Activated CD4-positive, alpha-beta T cell treated with anti-CD3 and anti-CD28 coated beads for 36 hours (primary cell): ENCODE results near the gene CLDN24. TPM values are rescaled to one million over a fixed set of nuclear protein-coding genes. Genes with fewer than 3 reads are reported as not detected.

Source experiments
- ATAC-seq: fragments of 200-7000 bp; cut with Tn5 transposase; one replicate; pipeline ENCODE4 v1.10.0; 2021; ENCODE audit warnings: mild to moderate bottlenecking, moderate library complexity
- CTCF ChIA-PET: fragments of 350-600 bp; sonication (Branson Sonifier 250); formaldehyde crosslinking; loops from one replicate; lab custom pipeline; 2021; ENCODE audit warnings: antibody characterized with exemption; lab: Charles Lee
- POLR2A ChIA-PET: fragments of 350-600 bp; sonication (Branson Sonifier 250); formaldehyde crosslinking; loops from one replicate; lab custom pipeline; 2021; ENCODE audit warnings: antibody characterized with exemption, inconsistent platforms; lab: Charles Lee
- DNase-seq: peaks from one replicate; pipeline ENCODE4 v3.0.0-alpha.2; 2020
- H3K27ac Mint-ChIP-seq: one replicate; pipeline ENCODE4 v1.8.0; 2021; ENCODE audit warnings: mixed read lengths
- H3K27me3 Mint-ChIP-seq: one replicate; pipeline ENCODE4 v1.8.0; 2021; ENCODE audit warnings: mixed read lengths
- H3K36me3 Mint-ChIP-seq: one replicate; pipeline ENCODE4 v1.8.0; 2021; ENCODE audit warnings: low read depth, mixed read lengths
- H3K4me1 Mint-ChIP-seq: one replicate; pipeline ENCODE4 v1.8.0; 2021; ENCODE audit warnings: mixed read lengths
- H3K4me3 Mint-ChIP-seq: one replicate; pipeline ENCODE4 v1.8.0; 2021; ENCODE audit warnings: mild to moderate bottlenecking, moderate library complexity, mixed read lengths
- H3K9me3 Mint-ChIP-seq: one replicate; pipeline ENCODE4 v1.8.0; 2021; ENCODE audit warnings: low read depth, mixed read lengths
- intact Hi-C, 2 experiments: fragments of 100-400 bp; cut with DNase I in 1 of 2; cut with micrococcal nuclease in 1 of 2; formaldehyde crosslinking; loops; one replicate each; pipeline versions ENCODE4 v1.14.2 to v1.15.1; 2022 to 2024; cut with DNase I, micrococcal nuclease
- total RNA-seq, 2 experiments: library from RNA; stranded (reverse); gene quantifications; one replicate each; pipeline ENCODE4 v1.2.3, GENCODE V29; 2021

CLDN24 gene
- total RNA-seq, 2 experiments from 2014 or later: not detected

- no peaks in the 10 kb centered on the region for H3K27me3 Mint-ChIP-seq
- CTCF ChIA-PET: no interaction called here
- H3K4me1 Mint-ChIP-seq: peaks cover 10% of the 10 kb centered on the region
- intact Hi-C loops: no loop called here
- no peak for ATAC-seq
- no peak within 1 kb of the TSS for H3K27ac Mint-ChIP-seq
- H3K36me3 Mint-ChIP-seq: no peaks in the 10 kb centered on the region
- POLR2A ChIA-PET: no interaction called here
- no peak within 1 kb of the TSS for H3K4me3 Mint-ChIP-seq
- no peak for DNase-seq
- no peaks in the 10 kb centered on the region for H3K9me3 Mint-ChIP-seq
Observed at GRCh38 chr4:183320211-183321059, 1.8 kb downstream of the CLDN24 start, which contains the start of gene CLDN22. Gene CLDN22 (minus strand): TSS chr4:183320276. CDS start chr4:183320218, 58 bp downstream.

- no peaks in the 10 kb centered on the region for H3K27me3 Mint-ChIP-seq
- H3K27ac Mint-ChIP-seq: no peak overlapping the region
- CTCF ChIA-PET: no interaction called here
- no peak for ATAC-seq
- POLR2A ChIA-PET: no interaction called here
- H3K36me3 Mint-ChIP-seq: no peaks in the 10 kb centered on the region
- H3K4me1 Mint-ChIP-seq: peaks cover 10% of the 10 kb centered on the region
- intact Hi-C loops: no loop called here
- no peak overlapping the region for H3K4me3 Mint-ChIP-seq
- no peaks in the 10 kb centered on the region for H3K9me3 Mint-ChIP-seq
- no peak for DNase-seq
Observed at GRCh38 chr4:183318656-183319055, 3.6 kb downstream of the CLDN24 start.

GRCh38 chr4:183314806-183315205 lies 7.4 kb downstream of the CLDN24 start:
- no peaks in the 10 kb centered on the region for H3K9me3 Mint-ChIP-seq
- no peak overlapping the region for H3K4me3 Mint-ChIP-seq
- ChIA-PET POLR2A (no interaction called here), CTCF (interaction anchor here (0.7 kb wide), 1 partner anchor 16 kb away, joined by 4 read pairs; no protein-coding TSS in a partner anchor)
- no peak overlapping the region for H3K27ac Mint-ChIP-seq
- no peak for ATAC-seq
- DNase-seq: no peak
- H3K27me3 Mint-ChIP-seq: no peaks in the 10 kb centered on the region
- H3K4me1 Mint-ChIP-seq: no peaks in the 10 kb centered on the region
- intact Hi-C loops: no loop called here
- H3K36me3 Mint-ChIP-seq: peaks cover 2% of the 10 kb centered on the region

GRCh38 chr4:183314336-183314735 lies 7.9 kb downstream of the CLDN24 start:
- H3K36me3 Mint-ChIP-seq: peaks cover 2% of the 10 kb centered on the region
- no peak overlapping the region for H3K27ac Mint-ChIP-seq
- DNase-seq (no peak), ATAC-seq (no peak)
- CTCF ChIA-PET: no interaction called here
- H3K4me1 Mint-ChIP-seq: no peaks in the 10 kb centered on the region
- H3K4me3 Mint-ChIP-seq: no peak overlapping the region
- no peaks in the 10 kb centered on the region for H3K9me3 Mint-ChIP-seq
- intact Hi-C loops: no loop called here
- POLR2A ChIA-PET: no interaction called here
- H3K27me3 Mint-ChIP-seq: no peaks in the 10 kb centered on the region

- Mint-ChIP-seq H3K27ac (no peak overlapping the region), H3K4me1 (no peaks in the 10 kb centered on the region), H3K4me3 (no peak overlapping the region), H3K9me3 (no peaks in the 10 kb centered on the region), H3K36me3 (peaks cover 2% of the 10 kb centered on the region), H3K27me3 (no peaks in the 10 kb centered on the region)
- ATAC-seq (no peak), DNase-seq (no peak)
- POLR2A ChIA-PET: no interaction called here
- intact Hi-C loops: no loop called here
- CTCF ChIA-PET: interaction anchor here (0.8 kb wide), 1 partner anchor 95 kb away, joined by 3 read pairs; no protein-coding TSS in a partner anchor
Observed at GRCh38 chr4:183312841-183313240, 9.4 kb downstream of the CLDN24 start.

- Mint-ChIP-seq H3K27me3 (no peaks in the 10 kb centered on the region), H3K4me3 (no peak overlapping the region)
Observed at GRCh38 chr4:183306811-183307210, 15.4 kb downstream of the CLDN24 start.

GRCh38 chr4:183304538-183304937 lies 17.7 kb downstream of the CLDN24 start:
- intact Hi-C loops: no loop called here
- Mint-ChIP-seq H3K36me3 (no peaks in the 10 kb centered on the region), H3K27me3 (no peaks in the 10 kb centered on the region), H3K9me3 (no peaks in the 10 kb centered on the region), H3K4me3 (no peak overlapping the region), H3K27ac (no peak overlapping the region), H3K4me1 (no peaks in the 10 kb centered on the region)
- ATAC-seq: no peak
- DNase-seq: no peak
- CTCF ChIA-PET: no interaction called here
- POLR2A ChIA-PET: no interaction called here

More at GRCh38 chr4:183306811-183307210, 15.4 kb downstream of the CLDN24 start:
- intact Hi-C loops: no loop called here
- DNase-seq (no peak), ATAC-seq (no peak)
- no peak overlapping the region for H3K27ac Mint-ChIP-seq
- no peaks in the 10 kb centered on the region for H3K9me3 Mint-ChIP-seq
- ChIA-PET POLR2A (no interaction called here), CTCF (interaction anchor here (0.7 kb wide), 1 partner anchor 158 kb away, joined by 3 read pairs; no protein-coding TSS in a partner anchor)
- no peaks in the 10 kb centered on the region for H3K4me1 Mint-ChIP-seq
- H3K36me3 Mint-ChIP-seq: no peaks in the 10 kb centered on the region

- ATAC-seq: no peak
- no peaks in the 10 kb centered on the region for H3K36me3 Mint-ChIP-seq
- H3K9me3 Mint-ChIP-seq: no peaks in the 10 kb centered on the region
Observed at GRCh38 chr4:183304067-183304466, 18.2 kb downstream of the CLDN24 start.

GRCh38 chr4:183303301-183303700 lies 18.9 kb downstream of the CLDN24 start:
- no peak for ATAC-seq
- no peak overlapping the region for H3K27ac Mint-ChIP-seq

More at GRCh38 chr4:183304067-183304466, 18.2 kb downstream of the CLDN24 start:
- H3K4me3 Mint-ChIP-seq: no peak overlapping the region
- H3K4me1 Mint-ChIP-seq: no peaks in the 10 kb centered on the region
- DNase-seq: no peak
- no peak overlapping the region for H3K27ac Mint-ChIP-seq
- no peaks in the 10 kb centered on the region for H3K27me3 Mint-ChIP-seq
- ChIA-PET POLR2A (no interaction called here), CTCF (no interaction called here)
- intact Hi-C loops: no loop called here

GRCh38 chr4:183300655-183301054 lies 21.6 kb downstream of the CLDN24 start:
- intact Hi-C loops: no loop called here
- no peaks in the 10 kb centered on the region for H3K27me3 Mint-ChIP-seq
- CTCF ChIA-PET: interaction anchor here (0.6 kb wide), 1 partner anchor 826 kb away, joined by 3 read pairs; no protein-coding TSS in a partner anchor
- H3K4me3 Mint-ChIP-seq: no peak overlapping the region
- POLR2A ChIA-PET: no interaction called here
- H3K4me1 Mint-ChIP-seq: no peaks in the 10 kb centered on the region
- H3K9me3 Mint-ChIP-seq: no peaks in the 10 kb centered on the region
- DNase-seq (no peak), ATAC-seq (no peak)
- no peaks in the 10 kb centered on the region for H3K36me3 Mint-ChIP-seq
- H3K27ac Mint-ChIP-seq: no peak overlapping the region

More at GRCh38 chr4:183303301-183303700, 18.9 kb downstream of the CLDN24 start:
- intact Hi-C loops: no loop called here
- DNase-seq: no peak
- H3K27me3 Mint-ChIP-seq: no peaks in the 10 kb centered on the region
- no peaks in the 10 kb centered on the region for H3K9me3 Mint-ChIP-seq
- no peaks in the 10 kb centered on the region for H3K36me3 Mint-ChIP-seq
- ChIA-PET CTCF (interaction anchor here (1.1 kb wide), 1 partner anchor 41 kb away, joined by 4 read pairs; no protein-coding TSS in a partner anchor), POLR2A (no interaction called here)
- H3K4me3 Mint-ChIP-seq: no peak overlapping the region
- no peaks in the 10 kb centered on the region for H3K4me1 Mint-ChIP-seq

- no peak overlapping the region for H3K27ac Mint-ChIP-seq
- H3K4me3 Mint-ChIP-seq: no peak overlapping the region
- intact Hi-C loops: no loop called here
- POLR2A ChIA-PET: no interaction called here
- no peak for DNase-seq
- H3K9me3 Mint-ChIP-seq: no peaks in the 10 kb centered on the region
- no peaks in the 10 kb centered on the region for H3K4me1 Mint-ChIP-seq
- ATAC-seq: no peak
- CTCF ChIA-PET: interaction anchor here (0.7 kb wide), 1 partner anchor 219 kb away, joined by 3 read pairs; no protein-coding TSS in a partner anchor
- no peaks in the 10 kb centered on the region for H3K36me3 Mint-ChIP-seq
- H3K27me3 Mint-ChIP-seq: no peaks in the 10 kb centered on the region
Observed at GRCh38 chr4:183300070-183300469, 22.2 kb downstream of the CLDN24 start.

- no peak for ATAC-seq
Observed at GRCh38 chr4:183299464-183299863, 22.8 kb downstream of the CLDN24 start.

More at GRCh38 chr4:183299464-183299863, 22.8 kb downstream of the CLDN24 start:
- H3K4me3 Mint-ChIP-seq: no peak overlapping the region
- no peak for DNase-seq
- ChIA-PET CTCF (interaction anchor here (0.6 to 0.7 kb wide), 2 partner anchors 218 to 249 kb away, joined by 3 read pairs; no protein-coding TSS in a partner anchor), POLR2A (no interaction called here)
- H3K36me3 Mint-ChIP-seq: no peaks in the 10 kb centered on the region
- no peaks in the 10 kb centered on the region for H3K4me1 Mint-ChIP-seq
- H3K27ac Mint-ChIP-seq: no peak overlapping the region
- intact Hi-C loops: no loop called here
- H3K9me3 Mint-ChIP-seq: no peaks in the 10 kb centered on the region
- H3K27me3 Mint-ChIP-seq: no peaks in the 10 kb centered on the region
